HS-5 (cell line): ENCODE data around the gene GABRB2.

Experiments
- DNase-seq: peaks from one replicate; pipeline ENCODE4 v3.0.0-alpha.2; 2012; ENCODE audit warnings: low read depth

The GABRB2 gene

GRCh38 chr5:161471211-161471950 lies 75.1 kb downstream of the GABRB2 start:
- DNase-seq, result no peak

GRCh38 chr5:161467703-161468102 lies 78.8 kb downstream of the GABRB2 start:
- DNase-seq, result no peak

GRCh38 chr5:161460741-161461140 lies 85.8 kb downstream of the GABRB2 start:
- DNase-seq, result no peak

- no peak for DNase-seq
Observed at GRCh38 chr5:161446655-161447054, 99.9 kb downstream of the GABRB2 start.

GRCh38 chr5:161442471-161442870 lies 104.1 kb downstream of the GABRB2 start:
- no peak for DNase-seq

- no peak for DNase-seq
Observed at GRCh38 chr5:161432798-161433197, 113.7 kb downstream of the GABRB2 start.

GRCh38 chr5:161431963-161432362 lies 114.6 kb downstream of the GABRB2 start:
- no peak for DNase-seq

GRCh38 chr5:161421067-161421466 lies 125.5 kb downstream of the GABRB2 start:
- no peak for DNase-seq

GRCh38 chr5:161420521-161420920 lies 126.0 kb downstream of the GABRB2 start:
- no peak for DNase-seq

GRCh38 chr5:161414896-161415295 lies 131.6 kb downstream of the GABRB2 start:
- no peak for DNase-seq

- DNase-seq, result no peak
Observed at GRCh38 chr5:161414037-161414436, 132.5 kb downstream of the GABRB2 start.

GRCh38 chr5:161412792-161413191 lies 133.7 kb downstream of the GABRB2 start:
- no peak for DNase-seq

GRCh38 chr5:161411156-161411555 lies 135.4 kb downstream of the GABRB2 start:
- no peak for DNase-seq

GRCh38 chr5:161410640-161411039 lies 135.9 kb downstream of the GABRB2 start:
- no peak for DNase-seq

GRCh38 chr5:161409471-161409870 lies 137.1 kb downstream of the GABRB2 start:
- no peak for DNase-seq

- no peak for DNase-seq
Observed at GRCh38 chr5:161406880-161407279, 139.6 kb downstream of the GABRB2 start.

- DNase-seq, result no peak
Observed at GRCh38 chr5:161403996-161404395, 142.5 kb downstream of the GABRB2 start.

- DNase-seq, result no peak
Observed at GRCh38 chr5:161403121-161403520, 143.4 kb downstream of the GABRB2 start.

GRCh38 chr5:161400583-161400982 lies 145.9 kb downstream of the GABRB2 start:
- DNase-seq, result no peak

GRCh38 chr5:161399996-161400562 lies 146.4 kb downstream of the GABRB2 start:
- DNase-seq, result no peak

- no peak for DNase-seq
Observed at GRCh38 chr5:161397448-161397847, 149.1 kb downstream of the GABRB2 start.

GRCh38 chr5:161396171-161396570 lies 150.4 kb downstream of the GABRB2 start:
- DNase-seq, result no peak

- no peak for DNase-seq
Observed at GRCh38 chr5:161391724-161392123, 154.8 kb downstream of the GABRB2 start.

GRCh38 chr5:161391016-161391415 lies 155.5 kb downstream of the GABRB2 start:
- no peak for DNase-seq
